ENCODE results near the gene SNAI3.

GRCh38 chr16:88649195-88649923 lies 36.9 kb downstream of the SNAI3 start:
- TF ChIP-seq SIN3A (IDR thresholded peaks at IDR 0.05; ENCODE audit: low read depth) (no peak), CTCF (IDR thresholded peaks at IDR 0.05 in 2 of 3, conservative IDR thresholded peaks at IDR 0.05 in 1 of 3; ENCODE audit: borderline replicate concordance in 1 of 3, insufficient read depth in 1 of 3, low read depth in 2 of 3, low read length in 2 of 3) (no peak), REST (IDR thresholded peaks at IDR 0.05; ENCODE audit: low read depth) (no peak), SRF (IDR thresholded peaks at IDR 0.05; ENCODE audit: low read depth) (no peak), ATF3 (IDR thresholded peaks at IDR 0.05) (no peak), SP1 (IDR thresholded peaks at IDR 0.05; ENCODE audit: low read depth) (no peak)
